ENCODE data around the gene ECT2.
"Not testable (repeated sequence)": the region's sequence is repeated elsewhere in the genome, so short reads cannot be mapped to it uniquely, and the experiment has no call there.

ECT2 gene

DNA sequence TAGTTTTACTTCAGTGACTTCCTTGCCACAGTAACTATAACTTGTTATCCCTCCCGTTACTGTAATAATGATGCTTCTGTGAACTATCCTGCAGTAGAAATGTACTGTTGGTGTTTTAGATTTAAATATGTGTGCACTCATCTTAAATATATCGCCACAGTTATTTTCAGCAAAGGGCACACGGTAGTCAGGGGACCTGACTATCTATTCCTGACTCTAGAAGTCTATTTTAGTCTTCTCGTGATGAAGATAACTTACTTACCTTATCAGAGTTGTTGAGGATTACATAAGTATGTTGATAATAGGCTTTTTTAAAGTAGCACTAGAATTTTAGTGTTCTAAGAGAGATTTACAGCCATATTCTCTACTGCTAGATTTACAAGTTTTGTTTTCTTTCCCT is 65.3 kb downstream of the ECT2 start:
- no peak for DNase-seq

DNA sequence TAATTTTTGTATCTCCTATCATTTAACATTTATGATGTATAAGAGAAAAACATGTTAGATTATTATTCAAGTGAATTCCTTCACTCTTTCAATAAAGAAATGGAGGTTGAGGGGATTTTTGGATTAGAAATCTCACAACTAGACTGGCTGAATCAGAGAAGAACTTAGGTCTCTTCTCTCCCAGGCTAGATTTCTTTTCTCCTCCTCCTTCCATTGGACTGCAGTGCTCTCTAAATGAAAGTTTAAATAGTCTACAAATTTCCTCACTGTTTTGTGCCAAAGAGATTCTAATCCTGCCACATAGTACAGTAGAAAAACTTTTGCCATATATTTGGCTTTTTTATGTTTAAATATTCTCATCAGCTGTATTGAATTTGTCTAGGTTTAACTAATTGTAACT is 65.8 kb downstream of the ECT2 start:
- DNase-seq: no peak

DNA sequence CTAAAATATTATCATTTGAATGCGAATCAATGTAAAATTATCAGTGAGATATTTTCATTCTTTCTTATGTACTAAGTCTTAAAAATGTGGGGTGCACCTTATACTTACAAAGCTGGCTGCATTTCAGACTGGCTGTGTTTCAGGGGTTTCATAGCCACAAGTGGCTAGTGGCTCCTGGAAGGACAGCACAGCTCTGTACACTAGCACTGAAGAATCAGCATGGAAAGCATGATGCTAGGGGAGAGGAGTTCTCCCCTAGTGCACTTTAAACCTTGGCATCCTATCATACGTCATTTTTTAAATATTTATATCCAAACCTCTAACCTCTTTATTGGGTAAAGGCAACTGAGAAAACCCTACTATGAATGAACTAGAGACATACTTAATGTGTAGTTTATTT is 66.4 kb downstream of the ECT2 start:
- DNase-seq: no peak

DNA sequence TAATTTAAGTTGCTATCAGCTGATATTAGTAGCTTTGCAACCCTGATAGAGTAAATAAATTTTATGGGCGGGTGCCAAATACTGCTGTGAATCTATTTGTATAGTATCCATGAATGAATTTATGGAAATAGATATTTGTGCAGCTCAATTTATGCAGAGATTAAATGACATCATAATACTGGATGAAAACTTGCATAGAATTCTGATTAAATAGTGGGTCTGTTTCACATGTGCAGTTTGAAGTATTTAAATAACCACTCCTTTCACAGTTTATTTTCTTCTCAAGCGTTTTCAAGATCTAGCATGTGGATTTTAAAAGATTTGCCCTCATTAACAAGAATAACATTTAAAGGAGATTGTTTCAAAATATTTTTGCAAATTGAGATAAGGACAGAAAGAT is 70.0 kb downstream of the ECT2 start:
- no peak for DNase-seq

DNA sequence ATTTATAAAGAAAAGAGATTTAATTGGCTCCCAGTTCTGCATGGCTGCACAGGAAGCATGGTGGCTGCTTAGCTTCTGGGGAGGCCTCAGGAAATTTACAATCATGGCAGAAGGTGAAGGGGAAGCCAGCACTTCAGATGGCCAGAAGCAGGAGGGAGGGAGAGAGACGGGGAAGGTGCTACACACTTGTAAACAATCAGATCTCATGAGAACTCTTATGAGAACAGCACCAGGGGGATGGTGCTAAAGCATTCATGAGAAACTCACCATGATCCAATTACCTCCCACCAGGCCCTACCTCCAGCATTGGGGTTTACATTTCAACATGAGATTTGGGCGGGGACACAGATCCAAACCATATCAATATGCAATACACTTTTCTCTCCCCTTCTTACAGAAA is 73.7 kb downstream of the ECT2 start:
- DNase-seq: no peak

DNA sequence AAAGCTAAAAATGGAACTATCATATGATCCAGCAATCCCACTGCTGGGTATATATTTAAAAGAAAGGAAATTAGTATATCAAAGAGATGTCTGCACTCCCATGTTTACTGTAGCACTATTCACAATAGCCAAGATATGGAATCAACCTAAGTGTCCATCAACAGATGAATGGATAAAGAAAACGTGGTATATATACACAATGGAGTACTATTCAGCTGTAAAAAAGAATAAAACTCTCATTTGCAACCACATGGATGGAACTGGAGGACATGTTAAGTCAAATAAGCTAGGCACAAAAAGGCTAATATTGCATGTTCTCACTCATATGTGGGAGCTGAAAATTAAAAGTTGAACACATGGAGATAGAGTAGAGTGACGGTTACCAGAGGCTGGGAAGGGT is 76.7 kb downstream of the ECT2 start:
- not testable (repeated sequence) for DNase-seq

DNA sequence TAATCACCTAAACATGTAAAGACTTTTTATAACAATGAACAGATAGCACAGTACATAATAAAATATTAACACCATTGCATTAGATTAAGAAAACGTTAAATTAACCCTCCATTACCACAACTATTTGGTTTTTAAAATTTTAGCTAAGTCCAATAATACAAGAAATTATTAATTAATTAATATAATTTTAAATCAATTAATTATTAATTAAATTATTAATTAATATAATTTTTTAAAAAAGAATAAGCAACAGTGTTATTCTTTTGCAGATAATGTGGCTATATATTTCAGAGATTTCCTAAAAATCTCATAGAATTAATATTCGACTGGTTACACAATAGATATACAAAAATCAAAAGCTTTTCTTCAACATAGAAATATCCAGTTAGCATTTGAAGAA is 82.5 kb downstream of the ECT2 start:
- no peak for DNase-seq

DNA sequence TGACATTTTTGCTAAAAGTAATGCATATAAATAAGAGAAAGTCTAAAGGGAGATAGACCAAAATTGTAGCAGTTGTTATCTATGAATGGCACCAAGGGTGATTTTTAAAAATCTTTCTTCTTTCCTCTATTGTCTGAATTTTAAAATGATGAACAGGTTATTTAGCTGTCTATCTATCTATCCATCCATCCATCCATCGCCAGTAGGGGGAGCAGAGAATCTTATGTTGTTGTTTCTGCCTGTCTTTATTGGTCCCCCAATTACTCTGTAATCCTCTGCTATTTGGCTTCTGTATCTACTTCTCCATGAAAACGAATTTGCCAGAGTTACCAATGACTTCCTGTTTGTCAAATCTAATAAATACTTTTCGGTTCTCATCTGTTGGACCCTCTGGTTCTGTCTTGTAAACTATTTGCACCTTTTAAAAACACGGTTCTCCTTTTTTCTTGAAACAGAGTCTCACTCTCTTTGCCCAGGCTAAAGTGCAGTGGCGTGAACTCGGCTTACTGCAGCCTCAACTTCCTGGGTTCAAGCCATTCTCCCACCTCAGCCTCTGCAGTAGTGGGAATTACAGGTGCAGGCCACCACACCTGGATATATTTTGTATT is 86.0 kb downstream of the ECT2 start:
- peak; percentile 61 for DNase-seq

DNA sequence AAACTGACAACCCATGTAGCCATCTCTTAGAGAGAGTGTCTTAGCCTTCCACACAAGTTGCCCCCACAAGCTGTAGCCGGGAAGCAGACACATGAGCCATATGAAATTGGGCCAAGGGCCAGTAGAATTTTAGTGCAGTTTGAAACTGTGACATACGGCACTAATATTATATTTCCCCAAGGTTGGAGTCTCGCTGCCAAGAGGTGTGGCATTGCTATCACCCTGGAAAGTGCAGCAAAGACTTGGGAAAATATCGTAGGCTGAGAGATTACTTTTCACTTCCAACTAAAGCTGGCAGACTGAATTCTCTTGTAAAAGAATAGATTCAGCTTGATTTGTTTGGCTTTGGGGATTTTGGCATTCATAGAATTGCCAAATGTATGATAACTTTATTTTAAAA is 89.2 kb downstream of the ECT2 start:
- no peak for DNase-seq

DNA sequence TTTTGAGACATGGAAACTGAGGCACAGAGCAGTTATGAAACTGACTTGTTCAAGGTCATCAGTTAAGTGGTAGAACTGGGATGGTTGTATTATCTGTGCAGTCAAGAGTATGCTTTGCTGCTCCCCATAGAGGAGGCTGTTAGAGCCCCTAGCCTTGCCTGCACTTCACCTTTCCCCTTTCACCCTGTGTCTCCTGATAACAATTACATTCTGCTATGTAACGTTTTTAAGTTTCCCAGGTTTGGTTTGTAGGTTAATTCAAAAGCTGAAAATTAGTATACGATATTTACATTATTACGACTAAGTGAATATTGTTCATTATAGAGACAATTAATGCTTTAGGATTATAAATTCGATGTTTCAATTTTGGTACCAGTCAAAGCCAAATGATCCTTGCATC is 89.9 kb downstream of the ECT2 start:
- no peak for DNase-seq

DNA sequence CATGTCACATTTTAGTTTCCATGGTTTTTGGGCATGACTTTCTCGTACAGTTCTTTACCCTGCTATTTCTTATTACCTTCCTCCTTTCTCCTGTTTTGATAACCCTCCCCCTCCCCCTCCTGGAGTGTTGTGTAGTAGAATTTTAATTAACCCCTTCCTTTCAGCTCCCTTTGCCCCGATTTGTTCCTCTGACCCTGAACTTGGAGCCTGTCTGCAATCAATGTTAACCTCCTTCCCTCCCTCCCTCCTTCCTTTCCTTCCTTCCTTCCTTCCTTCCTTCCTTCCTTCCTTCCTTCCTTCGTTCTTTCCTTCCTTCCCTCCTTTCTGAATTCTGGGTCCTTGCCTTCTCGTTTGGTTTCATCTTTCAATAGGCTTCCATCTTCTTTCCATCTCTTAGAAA is 90.4 kb downstream of the ECT2 start:
- DNase-seq: no peak

DNA sequence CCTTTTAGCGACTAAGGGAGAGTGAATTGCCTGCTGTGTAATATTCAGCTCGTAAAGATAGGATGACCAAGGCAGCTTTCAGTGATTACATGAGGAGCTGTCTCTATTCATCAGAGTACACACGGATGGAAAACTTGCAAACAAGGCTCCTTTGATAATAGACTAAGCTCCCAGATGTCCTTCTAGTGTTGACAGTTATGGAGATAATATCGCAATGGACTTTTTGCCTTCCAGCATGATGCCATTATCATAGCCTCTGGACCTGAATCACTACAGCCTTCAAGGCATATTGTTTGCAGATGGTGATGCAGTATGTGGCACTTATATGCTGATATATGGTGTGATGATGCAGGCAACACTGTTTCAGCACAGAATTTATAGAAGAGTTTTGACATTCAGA is 93.9 kb downstream of the ECT2 start:
- peak; percentile 67 for DNase-seq

DNA sequence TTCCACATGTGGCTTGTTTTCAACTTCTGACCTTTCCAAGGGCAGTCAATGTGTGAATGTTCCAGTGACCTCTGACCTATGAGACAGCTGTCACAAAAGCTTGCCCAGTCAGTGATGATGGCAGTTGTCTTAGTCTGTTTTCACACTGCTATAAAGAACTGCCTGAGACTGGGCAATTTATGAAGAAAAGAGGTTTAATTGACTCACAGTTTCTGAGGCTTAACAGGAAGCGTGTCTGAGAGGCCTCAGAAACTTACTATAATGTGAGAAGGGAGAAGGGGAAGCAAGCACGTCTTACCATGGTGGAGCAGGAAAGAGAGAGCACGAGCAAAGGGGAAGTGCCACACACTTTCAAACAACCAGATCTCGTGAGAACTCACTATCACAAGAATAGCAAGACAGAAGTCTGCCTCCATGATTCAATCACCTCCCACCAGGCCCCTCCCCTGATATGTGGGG is 95.6 kb downstream of the ECT2 start:
- peak; percentile 51 for DNase-seq

DNA sequence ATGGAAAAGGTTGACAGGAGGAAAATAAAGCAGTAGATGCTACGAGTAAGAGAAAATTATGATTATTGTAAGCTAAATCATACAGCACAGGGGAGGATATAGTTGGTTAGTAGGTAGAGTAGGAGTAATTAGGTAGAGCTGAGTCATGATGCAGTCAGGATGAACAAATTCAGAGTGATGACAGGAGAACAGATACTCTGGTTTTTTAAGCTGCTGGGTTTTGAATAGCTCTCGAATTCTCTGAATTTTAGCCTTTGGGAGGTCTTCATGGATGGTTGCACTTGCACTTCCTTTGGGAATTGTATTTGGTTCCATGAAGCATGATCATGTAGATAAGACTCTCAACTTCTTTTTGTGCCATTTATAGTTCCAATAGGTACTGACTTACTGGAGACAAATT is 96.2 kb downstream of the ECT2 start:
- peak; percentile 62 for DNase-seq

DNA sequence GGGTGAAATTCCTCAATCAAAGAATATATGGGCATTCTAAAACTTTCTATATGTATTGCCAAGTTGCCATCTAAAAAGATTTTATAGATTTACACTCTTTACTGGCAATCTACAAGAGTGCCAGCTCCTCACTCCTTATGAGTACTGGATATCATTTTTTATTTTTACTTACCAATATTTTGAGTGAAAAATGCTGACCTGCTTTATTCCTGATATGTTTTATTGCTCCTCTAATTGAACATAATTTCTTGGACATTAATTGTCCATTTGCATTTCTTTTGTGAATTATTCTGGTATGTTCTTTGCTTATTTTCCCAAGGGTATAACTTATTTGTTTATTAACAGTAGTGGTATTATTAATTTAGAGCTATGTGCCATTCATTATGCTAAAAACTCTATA is 96.8 kb downstream of the ECT2 start:
- no peak for DNase-seq

DNA sequence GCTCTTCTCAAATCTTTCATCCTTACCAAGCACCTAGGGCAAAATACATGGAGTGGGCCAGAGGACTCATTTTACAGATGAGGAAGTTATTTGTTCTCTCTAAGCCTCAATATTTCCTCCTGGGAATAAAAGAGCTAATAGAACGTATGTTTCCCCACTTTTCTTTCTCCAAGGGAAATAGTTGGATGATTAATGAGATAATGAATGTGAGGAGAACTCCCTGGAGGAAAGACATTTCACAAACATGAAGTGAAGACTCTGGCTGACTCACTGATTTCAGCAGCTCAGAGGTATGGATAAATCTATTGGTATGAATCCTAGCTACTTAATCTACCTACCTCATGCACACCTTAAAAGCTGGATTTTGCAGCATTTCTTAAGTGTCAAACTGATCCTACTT is 98.4 kb downstream of the ECT2 start:
- no peak for DNase-seq

DNA sequence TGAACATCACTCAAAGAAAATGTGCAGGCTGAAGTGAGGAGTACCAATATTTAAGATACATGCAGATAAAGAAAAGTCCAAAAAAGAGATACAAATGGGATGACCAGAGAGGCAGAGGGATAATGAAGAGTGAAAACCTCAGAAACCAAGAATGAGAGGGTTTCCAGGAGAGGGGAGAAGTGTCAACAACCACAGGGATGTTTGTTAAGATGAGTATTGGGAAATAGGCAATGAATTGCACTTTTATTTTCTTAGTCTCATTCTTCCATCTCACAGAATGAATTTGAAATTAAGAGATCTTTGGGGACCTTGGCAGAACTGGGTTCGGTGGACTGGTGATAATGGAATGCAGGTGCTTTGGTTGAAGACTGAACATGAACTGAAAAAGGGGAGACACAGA is 102.5 kb downstream of the ECT2 start:
- DNase-seq: no peak

DNA sequence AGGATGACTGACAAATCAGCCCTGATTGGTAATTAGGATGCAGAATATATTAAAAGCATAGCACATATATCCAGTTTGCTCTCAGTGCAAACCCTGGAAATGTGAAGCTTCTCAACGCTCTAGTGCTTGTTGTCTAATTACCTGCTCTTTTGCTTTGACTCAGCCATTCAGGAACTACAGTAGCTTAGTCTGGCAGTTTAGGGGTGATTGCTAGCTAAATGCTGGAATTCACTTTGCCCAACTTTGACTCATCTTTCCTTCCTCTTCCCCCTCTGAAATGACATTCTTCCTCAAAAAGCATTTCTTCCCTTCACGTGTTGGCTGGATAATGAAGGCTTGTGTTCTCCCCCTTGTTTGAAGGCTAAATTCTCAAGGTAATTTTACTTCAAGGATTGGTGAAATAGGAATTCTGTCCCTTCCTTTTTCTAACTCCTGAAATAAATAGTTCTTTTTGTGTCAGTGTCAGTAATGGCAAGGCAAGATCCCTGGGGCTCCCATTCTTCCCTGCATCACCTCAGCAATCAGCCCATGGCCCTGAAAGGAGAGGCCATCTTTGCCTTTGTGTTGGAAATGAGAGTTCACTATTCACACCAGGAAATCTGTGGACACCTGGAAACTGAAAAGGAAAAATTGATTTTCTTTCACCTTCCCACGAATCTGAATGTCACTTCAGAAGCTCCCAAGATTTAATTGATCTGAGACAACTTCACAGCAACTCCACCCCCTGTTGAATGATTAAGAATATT is 103.6 kb downstream of the ECT2 start:
- no peak for DNase-seq

DNA sequence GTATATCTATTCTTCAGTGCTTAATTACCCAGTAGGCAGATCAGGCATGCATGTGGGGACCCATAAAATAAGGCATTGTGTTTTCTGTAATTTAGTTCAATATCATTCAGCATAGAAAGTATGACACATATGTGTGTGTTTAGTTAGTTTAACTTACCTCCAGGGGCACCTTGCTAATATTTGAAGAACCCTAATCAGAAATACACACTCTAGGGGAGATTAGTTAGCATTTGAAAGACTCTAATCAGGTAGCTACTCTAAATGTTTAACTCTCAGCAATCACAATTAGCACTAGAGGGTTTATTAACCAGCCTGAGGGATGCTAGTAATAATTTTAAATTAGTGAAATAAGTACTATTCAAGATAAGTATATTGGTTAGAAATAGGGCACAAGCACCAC is 104.5 kb downstream of the ECT2 start:
- DNase-seq: no peak

DNA sequence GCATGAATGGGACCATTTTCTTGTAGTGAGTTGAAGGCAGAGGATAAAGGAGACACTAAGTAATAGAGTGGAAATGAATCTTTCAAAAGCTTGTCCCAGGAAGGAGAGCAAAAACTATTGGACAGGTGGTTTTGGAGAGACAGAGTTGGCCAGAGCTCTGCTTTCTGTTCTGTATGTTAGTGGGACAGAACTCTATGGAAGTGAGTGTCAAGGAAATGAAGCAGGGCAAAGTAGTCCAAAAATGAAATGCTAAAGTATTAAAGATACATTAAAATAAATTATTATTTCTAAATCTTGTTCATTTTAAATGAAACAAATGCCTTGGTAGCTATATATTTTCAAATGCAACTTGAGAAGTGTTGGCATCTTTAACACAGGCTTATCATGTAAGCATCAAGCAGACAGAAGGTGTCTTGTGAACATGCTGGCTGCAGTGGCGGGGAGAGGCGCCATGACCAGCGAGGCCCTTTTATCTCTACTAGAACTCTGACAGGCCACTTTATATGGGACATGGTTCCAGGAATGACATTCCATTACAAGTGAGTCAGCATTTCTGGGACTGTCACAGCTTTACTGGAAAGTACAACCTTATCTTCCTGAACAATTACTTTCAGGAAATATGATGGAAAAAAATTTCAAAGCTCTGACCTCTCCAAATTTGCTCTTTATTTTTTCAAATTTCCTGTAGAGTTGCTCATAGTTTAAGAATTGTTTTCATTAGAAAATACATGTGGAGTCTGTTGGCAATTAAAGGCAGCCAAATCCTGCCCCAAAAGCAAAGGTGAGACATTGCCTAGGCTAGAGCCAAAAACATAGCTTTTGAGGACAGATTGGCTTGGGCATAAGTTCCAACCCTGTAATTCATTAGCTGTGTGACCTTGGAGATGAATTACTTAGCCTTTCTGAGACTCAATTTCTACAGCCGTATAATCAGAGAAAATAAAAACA is 106.5 kb downstream of the ECT2 start:
- no peak for DNase-seq

DNA sequence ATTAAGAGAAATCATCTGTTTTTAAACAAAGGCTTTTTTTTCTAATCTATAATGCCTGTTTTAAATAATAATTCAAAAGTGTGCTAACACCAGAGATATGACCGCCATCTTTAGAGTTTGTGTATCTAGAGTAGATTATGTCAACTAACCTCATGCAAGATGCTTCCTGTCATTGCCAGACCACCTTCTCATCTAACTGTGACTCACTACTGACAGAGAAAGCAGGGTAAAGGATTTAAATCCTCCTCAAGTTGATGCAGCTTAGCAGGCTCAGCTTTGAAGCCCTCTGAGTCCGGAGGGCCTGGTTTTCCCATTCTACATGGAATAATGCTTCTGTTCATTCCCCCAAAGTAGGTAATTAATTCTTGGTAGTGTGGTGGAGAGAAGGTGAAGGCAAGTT is 108.5 kb downstream of the ECT2 start:
- DNase-seq: no peak

DNA sequence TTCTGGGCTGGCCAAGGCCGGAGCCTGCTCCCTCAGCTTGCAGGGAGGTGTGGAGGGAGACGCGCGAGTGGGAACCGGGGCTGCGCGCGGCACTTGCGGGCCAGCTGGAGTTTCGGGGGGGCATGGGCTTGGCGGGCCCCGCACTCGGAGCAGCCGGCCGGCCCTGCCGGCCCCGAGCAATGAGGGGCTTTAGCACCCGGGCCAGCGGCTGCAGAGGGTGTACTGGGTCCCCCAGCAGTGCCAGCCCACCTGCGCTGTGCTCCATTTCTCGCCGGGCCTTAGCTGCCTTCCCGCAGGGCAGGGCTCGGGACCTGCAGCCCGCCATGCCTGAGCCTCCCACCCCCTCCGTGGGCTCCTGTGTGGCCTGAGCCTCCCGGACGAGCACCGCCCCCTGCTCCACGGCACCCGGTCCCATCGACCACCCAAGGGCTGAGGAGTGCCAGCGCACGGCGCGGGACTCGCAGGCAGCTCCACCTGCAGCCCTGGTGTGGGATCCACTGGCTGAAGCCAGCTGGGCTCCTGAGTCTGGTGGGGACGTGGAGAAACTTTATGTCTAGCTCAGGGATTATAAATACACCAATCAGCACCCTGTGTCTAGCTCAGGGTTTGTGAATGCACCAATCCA is 116.3 kb downstream of the ECT2 start:
- DNase-seq: not testable (repeated sequence)

DNA sequence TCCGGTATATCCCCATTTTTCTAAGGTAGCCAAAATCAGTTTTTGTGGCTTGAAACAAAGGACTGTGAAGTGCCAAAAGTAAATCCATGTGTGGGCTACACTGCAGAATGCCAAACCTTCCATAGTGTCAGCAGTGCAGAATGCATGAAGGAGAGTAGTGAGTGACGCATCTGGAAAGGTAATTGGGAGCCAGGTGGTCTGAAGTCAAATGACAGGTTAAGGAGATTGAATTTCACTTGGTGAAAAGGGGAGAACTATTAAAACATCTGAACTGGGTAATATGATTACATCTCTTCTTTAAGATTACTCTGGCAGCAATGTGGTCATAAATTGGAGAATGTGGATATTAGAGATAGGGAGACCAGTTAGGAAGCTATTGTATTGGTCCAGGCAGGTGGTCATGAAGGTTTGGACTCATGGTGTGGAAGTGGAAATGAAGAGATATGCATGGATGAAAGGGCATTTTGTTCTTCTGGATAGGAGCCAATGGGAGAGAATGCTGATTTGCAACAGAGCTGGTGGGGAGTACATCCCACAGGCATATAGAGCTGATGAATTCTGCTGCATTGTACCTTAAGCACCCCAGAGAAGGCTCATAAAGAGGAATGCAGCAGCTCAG is 118.2 kb downstream of the ECT2 start:
- no peak for DNase-seq

Measured in eye (tissue), 1 donor.